ENCODE results near the gene RNF223. TPM values are rescaled to one million over a fixed set of nuclear protein-coding genes. Genes with fewer than 3 reads are reported as not detected.

Gene RNF223
- total RNA-seq, 3 donors from 2014 or later = 1.3 to 7.5 (median 2.1) TPM

GRCh38 chr1:1072299-1072848 is 1.7 kb downstream of the RNF223 start:
- DNase-seq (no peak), ATAC-seq (no peak)
- no peaks in the 10 kb centered on the region for H3K9me3 ChIP-seq
- H3K36me3 ChIP-seq (ENCODE audit: low read depth) = no peaks in the 10 kb centered on the region
- no peak for TF ChIP-seq CTCF (IDR thresholded peaks at IDR 0.05)
- intact Hi-C loops (cut with DNase I, micrococcal nuclease) = no loop called here
- peaks cover 11% of the 10 kb centered on the region for H3K4me1 ChIP-seq (ENCODE audit: low read depth)
- no peak overlapping the region for H3K4me3 ChIP-seq

- no peaks in the 10 kb centered on the region for H3K9me3 ChIP-seq
- no peaks in the 10 kb centered on the region for H3K36me3 ChIP-seq (ENCODE audit: low read depth)
- H3K4me1 ChIP-seq (ENCODE audit: low read depth) = peaks cover 11% of the 10 kb centered on the region
- ATAC-seq (no peak), DNase-seq (no peak)
- intact Hi-C loops (cut with DNase I, micrococcal nuclease) = no loop called here
- no peak overlapping the region for H3K4me3 ChIP-seq
- TF ChIP-seq CTCF (IDR thresholded peaks at IDR 0.05) = no peak
Measured at GRCh38 chr1:1071486-1072298, 2.4 kb downstream of the RNF223 start.

- no peak for TF ChIP-seq CTCF (IDR thresholded peaks at IDR 0.05)
- no peak for DNase-seq
- no peak for ATAC-seq
Measured at GRCh38 chr1:1069711-1070676, 4.1 kb downstream of the RNF223 start.

GRCh38 chr1:1069056-1069710 is 4.9 kb downstream of the RNF223 start:
- no peak overlapping the region for H3K4me3 ChIP-seq
- H3K4me1 ChIP-seq (ENCODE audit: low read depth) = peaks cover 15% of the 10 kb centered on the region
- TF ChIP-seq CTCF (IDR thresholded peaks at IDR 0.05) = no peak
- peak; percentile 74 for ATAC-seq
- peak; percentile 92 to 96 (median 93) for DNase-seq
- no peaks in the 10 kb centered on the region for H3K9me3 ChIP-seq
- intact Hi-C loops (cut with DNase I, micrococcal nuclease) = loop anchor here in 1 of 2 donors (10.0 kb wide), 1 partner anchor 84 kb away; the partner anchor contains the start of gene PERM1
- H3K36me3 ChIP-seq (ENCODE audit: low read depth) = no peaks in the 10 kb centered on the region

More at GRCh38 chr1:1069711-1070676, 4.1 kb downstream of the RNF223 start:
- intact Hi-C loops (cut with DNase I, micrococcal nuclease) = loop anchor here in 1 of 2 donors (10.0 kb wide), 1 partner anchor 85 kb away; the partner anchor contains the start of gene PERM1
- H3K4me1 ChIP-seq (ENCODE audit: low read depth) = peaks cover 11% of the 10 kb centered on the region
- H3K36me3 ChIP-seq (ENCODE audit: low read depth) = no peaks in the 10 kb centered on the region
- no peak overlapping the region for H3K4me3 ChIP-seq
- no peaks in the 10 kb centered on the region for H3K9me3 ChIP-seq

Measured in mucosa of descending colon (tissue), 3 donors.